Gastroesophageal sphincter (tissue), 4 donors: ENCODE measurements around the gene LSM2. TPM values are rescaled to one million over a fixed set of nuclear protein-coding genes. Genes with fewer than 3 reads are reported as not detected.
A peak's percentile ranks its signal among the peaks of the same experiment; 100 is the strongest.
"Not testable (repeated sequence)": the region's sequence is repeated elsewhere in the genome, so short reads cannot be mapped to it uniquely, and the experiment has no call there.

Source experiments
- ATAC-seq: fragments of 150-250 bp; one replicate; pipeline ENCODE4 v1.9.1; 2016; ENCODE audit warnings: mild to moderate bottlenecking, moderate library complexity
- H3K27ac ChIP-seq, 4 donors: fragments of 200-600 bp; sonication (generic) in 3 of 4; 1 replicate in 3 of 4; 2 replicates in 1 of 4; pipeline ENCODE4 v1.5.1; 2016 to 2019
- H3K27me3 ChIP-seq: fragments of 200-600 bp; sonication (generic); one replicate; pipeline ENCODE4 v1.5.1; 2019
- H3K36me3 ChIP-seq, 2 donors: fragments of 200-600 bp; sonication (generic); one replicate each; pipeline ENCODE4 v1.5.1; 2019; ENCODE audit warnings: control low read depth in 1 of 2
- H3K4me1 ChIP-seq, 3 donors: fragments of 200-600 bp; sonication (generic); 1 replicate in 2 of 3; 2 replicates in 1 of 3; pipeline ENCODE4 v1.5.1; 2016 to 2019; ENCODE audit warnings: control low read depth in 2 of 3
- H3K4me3 ChIP-seq, 2 donors: fragments of 200-600 bp; sonication (generic); one replicate each; pipeline ENCODE4 v1.5.1; 2019; ENCODE audit warnings: mild to moderate bottlenecking in 1 of 2, moderate library complexity in 1 of 2
- H3K9me3 ChIP-seq, 3 donors: fragments of 200-600 bp; sonication (generic); one replicate each; pipeline ENCODE4 v1.5.1; 2017 to 2019; ENCODE audit warnings: control low read depth in 2 of 3
- CTCF ChIP-seq, 4 experiments: fragments of 200-600 bp in 2 of 4; fragments of 450-650 bp in 2 of 4; sonication (generic) in 1 of 4; IDR thresholded peaks; one replicate each; pipeline ENCODE4 v1.5.1; 2017 to 2019; ENCODE audit warnings: antibody characterized with exemption in 4 of 4, mild to moderate bottlenecking in 2 of 4, moderate library complexity in 2 of 4
- EP300 ChIP-seq: sonication (generic); formaldehyde crosslinking; IDR thresholded peaks from one replicate; pipeline ENCODE4 v1.6.1; 2017; ENCODE audit warnings: antibody characterized with exemption, mild to moderate bottlenecking
- POLR2A ChIP-seq, 2 donors: fragments of 450-650 bp; IDR thresholded peaks; one replicate each; pipeline ENCODE4 v1.6.1; 2017; ENCODE audit warnings: antibody characterized with exemption in 2 of 2, mild to moderate bottlenecking in 2 of 2, moderate library complexity in 1 of 2
- POLR2AphosphoS5 ChIP-seq: sonication (generic); formaldehyde crosslinking; IDR thresholded peaks from one replicate; pipeline ENCODE4 v1.6.1; 2017; ENCODE audit warnings: antibody characterized with exemption
- WGBS, 2 donors: methylation state at CpG; one replicate each; pipeline ENCODE4 v1.1.5; 2018; ENCODE audit warnings: low coverage in 1 of 2; 5-methylcytosine and 5-hydroxymethylcytosine counted together
- total RNA-seq, 4 donors: library from RNA; depleted of rRNA; stranded (reverse); fragments of >200 nt; gene quantifications; one replicate each; pipeline ENCODE4 v1.1.0, GENCODE V29; 2016

LSM2 gene
- total RNA-seq, 4 donors from 2014 or later: 18.0 to 31.7 (median 28.5) TPM

- Histone ChIP-seq H3K36me3 (no peaks in the 10 kb centered on the region), H3K27me3 (no peaks in the 10 kb centered on the region), H3K9me3 (no peaks in the 10 kb centered on the region), H3K27ac (peak overlapping the region; percentile 30 to 98 (median 89)), H3K4me1 (peaks cover 0 to 65% (median 31%) of the 10 kb centered on the region in 3 donors), H3K4me3 (no peak overlapping the region)
- TF ChIP-seq EP300 (no peak), POLR2A (IDR thresholded peaks at IDR 0.05) (no peak), POLR2AphosphoS5 (no peak), CTCF (IDR thresholded peaks at IDR 0.05) (no peak)
- ATAC-seq: no peak
Measured at GRCh38 chr6:31819871-31820299, 13.1 kb upstream of the LSM2 start.

GRCh38 chr6:31817929-31818511 lies 11.3 kb upstream of the LSM2 start:
- H3K4me3 ChIP-seq: peak overlapping the region; percentile 54 to 77
- not testable (repeated sequence) for H3K27me3 ChIP-seq, ATAC-seq, H3K36me3 ChIP-seq, H3K9me3 ChIP-seq
- WGBS, 2 donors: 27 to 35% methylated on average over 1 to 5 of the region's 8 CpGs
- H3K4me1 ChIP-seq: peaks cover 3 to 59% (median 35%) of the 10 kb centered on the region in 3 donors
- H3K27ac ChIP-seq: peak overlapping the region; percentile 29 to 98 (median 89)

GRCh38 chr6:31817133-31817928 lies 10.6 kb upstream of the LSM2 start:
- Histone ChIP-seq H3K27ac (peak overlapping the region; percentile 64 to 98 (median 89)), H3K4me1 (peaks cover 3 to 55% (median 29%) of the 10 kb centered on the region in 3 donors), H3K4me3 (peak overlapping the region; percentile 54 to 77)
- H3K9me3 ChIP-seq, ATAC-seq, H3K27me3 ChIP-seq, H3K36me3 ChIP-seq: not testable (repeated sequence)
- WGBS, 2 donors: 20 to 37% methylated on average over 1 to 12 of the region's 37 CpGs
- TF ChIP-seq CTCF (IDR thresholded peaks at IDR 0.05): peak in 1 of 4 experiments; percentile 16

GRCh38 chr6:31815025-31815838 lies 8.5 kb upstream of the LSM2 start, which contains the start of the genes HSPA1A and HSPA1L:
Gene HSPA1A (plus strand): TSS chr6:31815543. CDS start chr6:31815757, 214 bp downstream.
Gene HSPA1L (minus strand): TSS chr6:31815283. CDS start chr6:31811972, 3,311 bp downstream.
- Histone ChIP-seq H3K9me3 (no peaks in the 10 kb centered on the region), H3K4me3 (peak within 1 kb of the TSS; percentile 46 to 60), H3K27ac (peak within 1 kb of the TSS; percentile 90 to 100 (median 98)), H3K4me1 (peaks cover 3 to 41% (median 24%) of the 10 kb centered on the region in 3 donors), H3K27me3 (no peaks in the 10 kb centered on the region), H3K36me3 (no peaks in the 10 kb centered on the region)
- WGBS, 2 donors: 0% methylated on average over 7 of the region's 56 CpGs; no CpG with 5 or more reads in 1 of the 2 donors
- ATAC-seq: peak; percentile 92
- TF ChIP-seq POLR2AphosphoS5 (peak; percentile 100), CTCF (IDR thresholded peaks at IDR 0.05) (peak in 1 of 4 experiments; percentile 8), EP300 (no peak), POLR2A (IDR thresholded peaks at IDR 0.05) (peak; percentile 100)

- H3K27ac ChIP-seq: peak overlapping the region; percentile 86 to 100 (median 98)
Measured at GRCh38 chr6:31814677-31815024, 7.9 kb upstream of the LSM2 start.

More at GRCh38 chr6:31814677-31815024, 7.9 kb upstream of the LSM2 start:
- 0% methylated on average over 6 to 11 of the region's 13 CpGs for WGBS, 2 donors
- Histone ChIP-seq H3K4me3 (peak overlapping the region; percentile 46 to 60), H3K36me3 (no peaks in the 10 kb centered on the region), H3K4me1 (peaks cover 3 to 35% (median 18%) of the 10 kb centered on the region in 3 donors), H3K9me3 (no peaks in the 10 kb centered on the region), H3K27me3 (no peaks in the 10 kb centered on the region)
- ATAC-seq: peak; percentile 89
- TF ChIP-seq POLR2A (IDR thresholded peaks at IDR 0.05) (peak in 1 of 2 donors; percentile 11), POLR2AphosphoS5 (peak; percentile 88), CTCF (IDR thresholded peaks at IDR 0.05) (no peak), EP300 (no peak)
